IPS DF 4.7 (cell line): ENCODE measurements around the gene SARNP.
"Not testable (repeated sequence)": the region's sequence is repeated elsewhere in the genome, so short reads cannot be mapped to it uniquely, and the experiment has no call there.

Experiments used
- DNase-seq: peaks from one replicate; pipeline ENCODE4 v3.0.0-alpha.2; 2013; ENCODE audit warnings: low spot score; ENCODE audit errors: extremely low read depth

Gene SARNP

GRCh38 chr12:55817345-55818139 lies at the start of gene SARNP, which contains the start of gene ORMDL2:
TSS of gene SARNP (minus strand) at chr12:55817724. CDS start at chr12:55817701, 23 bp downstream.
TSS of gene ORMDL2 (plus strand) at chr12:55818041. CDS start at chr12:55819000, 959 bp downstream.
- DNase-seq, result peak; percentile 100

- not testable (repeated sequence) for DNase-seq
Measured at GRCh38 chr12:55866454-55867004, 49.0 kb upstream of the SARNP start.

GRCh38 chr12:55865327-55865726 lies 47.8 kb upstream of the SARNP start:
- no peak for DNase-seq

GRCh38 chr12:55862931-55863330 lies 45.4 kb upstream of the SARNP start:
- DNase-seq, result not testable (repeated sequence)

- no peak for DNase-seq
Measured at GRCh38 chr12:55862286-55862685, 44.8 kb upstream of the SARNP start.

GRCh38 chr12:55861871-55862270 lies 44.3 kb upstream of the SARNP start:
- no peak for DNase-seq

- no peak for DNase-seq
Measured at GRCh38 chr12:55861396-55861795, 43.9 kb upstream of the SARNP start.

GRCh38 chr12:55852740-55853139 lies 35.2 kb upstream of the SARNP start:
- no peak for DNase-seq

GRCh38 chr12:55850893-55851292 lies 33.4 kb upstream of the SARNP start:
- no peak for DNase-seq

GRCh38 chr12:55850401-55850800 lies 32.9 kb upstream of the SARNP start:
- DNase-seq, result no peak

- no peak for DNase-seq
Measured at GRCh38 chr12:55849616-55850343, 32.3 kb upstream of the SARNP start.

GRCh38 chr12:55847603-55848291 lies 30.2 kb upstream of the SARNP start:
- no peak for DNase-seq

- no peak for DNase-seq
Measured at GRCh38 chr12:55847033-55847432, 29.5 kb upstream of the SARNP start.

GRCh38 chr12:55845785-55846496 lies 28.4 kb upstream of the SARNP start:
- no peak for DNase-seq

GRCh38 chr12:55845361-55845760 lies 27.8 kb upstream of the SARNP start:
- no peak for DNase-seq

GRCh38 chr12:55844961-55845360 lies 27.4 kb upstream of the SARNP start:
- no peak for DNase-seq

- no peak for DNase-seq
Measured at GRCh38 chr12:55843431-55843830, 25.9 kb upstream of the SARNP start.

- no peak for DNase-seq
Measured at GRCh38 chr12:55842681-55843429, 25.3 kb upstream of the SARNP start, which contains the start of gene MMP19. TSS of gene MMP19 (minus strand) at chr12:55842936. CDS start at chr12:55842830, 106 bp downstream.

- DNase-seq, result no peak
Measured at GRCh38 chr12:55840581-55841351, 23.2 kb upstream of the SARNP start.
